Measurements from ENCODE around the gene MYB.

MYB gene

GRCh38 chr6:135176058-135176457 is 5.0 kb upstream of the MYB start:
- Mint-ChIP-seq H3K27ac (no peak overlapping the region), H3K27me3 (no peaks in the 10 kb centered on the region), H3K4me1 (peaks cover 56% of the 10 kb centered on the region), H3K4me3 (no peak overlapping the region), H3K9me3 (no peaks in the 10 kb centered on the region)
- DNase-seq (no peak), ATAC-seq (no peak)

DNA sequence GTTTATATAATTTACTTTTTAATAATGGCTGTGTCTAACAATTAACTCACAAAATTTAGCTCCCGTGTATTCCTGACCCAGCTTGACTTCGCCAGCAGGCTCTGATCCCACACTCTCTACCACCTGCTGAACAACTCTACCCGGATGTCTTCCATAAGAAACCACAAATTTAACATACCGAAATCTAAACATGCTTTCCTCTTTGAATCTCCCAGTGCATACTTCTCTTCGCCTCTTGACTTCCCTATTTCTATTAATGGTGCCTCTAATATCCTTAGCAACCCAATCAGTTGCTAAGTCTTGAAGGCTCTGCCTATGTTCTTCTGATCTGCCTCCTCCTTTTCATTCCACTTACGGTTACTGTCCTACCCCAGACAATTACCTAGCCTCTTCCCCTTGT is 4.6 kb upstream of the MYB start:
- no peak for ATAC-seq
- H3K27me3 Mint-ChIP-seq, result no peaks in the 10 kb centered on the region
- no peaks in the 10 kb centered on the region for H3K9me3 Mint-ChIP-seq
- DNase-seq, result no peak
- peaks cover 53% of the 10 kb centered on the region for H3K4me1 Mint-ChIP-seq
- no peak overlapping the region for H3K27ac Mint-ChIP-seq
- peak overlapping the region in 1 of 2 donors; percentile 2 for H3K4me3 Mint-ChIP-seq

GRCh38 chr6:135179372-135179771 is 1.7 kb upstream of the MYB start:
- no peak for ATAC-seq
- H3K4me1 Mint-ChIP-seq, result peaks cover 41% of the 10 kb centered on the region
- peak overlapping the region in 1 of 2 donors; percentile 98 for H3K27ac Mint-ChIP-seq
- H3K27me3 Mint-ChIP-seq, result no peaks in the 10 kb centered on the region
- H3K9me3 Mint-ChIP-seq, result no peaks in the 10 kb centered on the region
- DNase-seq, result no peak
- peak overlapping the region in 1 of 2 donors; percentile 77 for H3K4me3 Mint-ChIP-seq

DNA sequence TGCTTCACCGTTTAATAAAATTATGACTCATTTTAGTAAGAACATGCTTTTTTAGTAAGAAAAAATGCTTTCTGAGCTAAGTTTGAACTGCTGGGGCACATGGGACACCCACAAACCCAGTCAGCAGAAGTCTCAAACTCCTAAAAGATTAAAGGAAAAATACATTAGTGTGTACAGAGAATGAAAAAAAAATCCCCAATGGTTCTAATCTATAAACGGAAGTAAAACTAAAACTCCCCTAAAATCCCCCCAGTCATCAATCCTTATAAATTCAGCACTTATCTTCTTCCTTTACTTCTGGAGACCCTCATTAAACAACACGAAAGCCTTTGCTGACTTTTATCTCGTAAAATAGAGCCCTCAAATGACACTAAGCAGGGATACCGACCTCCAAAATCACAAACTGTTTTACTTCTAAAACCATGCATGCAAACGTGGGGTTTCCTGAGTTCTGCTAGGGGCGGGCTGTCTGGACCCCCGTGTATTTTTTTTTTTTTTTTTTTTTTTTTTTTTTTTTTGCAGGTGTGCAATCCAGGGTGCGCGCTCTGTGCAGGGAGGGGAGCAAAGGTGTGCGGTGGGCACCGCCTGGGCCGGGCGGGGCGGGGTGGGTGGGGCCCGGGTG is 1.1 kb upstream of the MYB start:
- peak in 1 of 2 donors; percentile 48 for DNase-seq
- H3K27me3 Mint-ChIP-seq, result no peaks in the 10 kb centered on the region
- H3K27ac Mint-ChIP-seq, result peak overlapping the region; percentile 95 to 98

DNA sequence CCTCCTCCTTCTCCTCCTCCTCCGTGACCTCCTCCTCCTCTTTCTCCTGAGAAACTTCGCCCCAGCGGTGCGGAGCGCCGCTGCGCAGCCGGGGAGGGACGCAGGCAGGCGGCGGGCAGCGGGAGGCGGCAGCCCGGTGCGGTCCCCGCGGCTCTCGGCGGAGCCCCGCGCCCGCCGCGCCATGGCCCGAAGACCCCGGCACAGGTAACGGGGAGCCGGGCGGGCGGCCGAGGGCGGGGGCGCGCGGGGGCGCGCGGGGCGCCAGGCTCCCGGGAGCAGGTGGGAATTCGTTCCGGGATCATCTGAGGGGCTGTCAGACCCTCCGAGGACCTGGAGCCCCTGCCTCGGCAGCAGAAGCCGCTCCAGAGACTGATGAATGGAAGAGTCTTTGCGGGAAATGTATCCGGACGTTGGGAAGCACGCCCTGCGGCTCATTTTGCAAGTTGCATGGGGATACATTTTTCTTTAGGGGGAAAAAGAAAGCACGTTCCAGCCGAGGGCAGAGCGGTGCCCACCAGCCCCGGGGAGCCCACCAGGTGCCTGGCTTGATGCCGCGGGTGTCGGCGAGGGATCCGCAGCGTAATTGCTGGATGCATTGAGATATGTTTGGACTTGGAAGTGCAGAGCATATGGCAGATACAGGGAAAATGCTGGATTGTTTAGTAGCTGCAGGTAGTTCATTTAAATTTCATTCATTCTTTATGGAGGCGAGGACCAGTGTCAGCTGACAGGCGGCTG is 394 bp downstream of the MYB start:
- peaks cover 47% of the 10 kb centered on the region for H3K4me1 Mint-ChIP-seq
- ATAC-seq (no peak), DNase-seq (peak; percentile 32 to 40)
- no peaks in the 10 kb centered on the region for H3K9me3 Mint-ChIP-seq
- H3K27ac Mint-ChIP-seq, result peak overlapping the region; percentile 96 to 98
- peak overlapping the region; percentile 96 to 98 for H3K4me3 Mint-ChIP-seq
- no peaks in the 10 kb centered on the region for H3K27me3 Mint-ChIP-seq

More for the DNA sequence above, 1.1 kb upstream of the MYB start:
- ATAC-seq, result peak; percentile 4
- Mint-ChIP-seq H3K9me3 (no peaks in the 10 kb centered on the region), H3K4me3 (peak overlapping the region; percentile 77 to 89), H3K4me1 (peaks cover 41% of the 10 kb centered on the region)

DNA sequence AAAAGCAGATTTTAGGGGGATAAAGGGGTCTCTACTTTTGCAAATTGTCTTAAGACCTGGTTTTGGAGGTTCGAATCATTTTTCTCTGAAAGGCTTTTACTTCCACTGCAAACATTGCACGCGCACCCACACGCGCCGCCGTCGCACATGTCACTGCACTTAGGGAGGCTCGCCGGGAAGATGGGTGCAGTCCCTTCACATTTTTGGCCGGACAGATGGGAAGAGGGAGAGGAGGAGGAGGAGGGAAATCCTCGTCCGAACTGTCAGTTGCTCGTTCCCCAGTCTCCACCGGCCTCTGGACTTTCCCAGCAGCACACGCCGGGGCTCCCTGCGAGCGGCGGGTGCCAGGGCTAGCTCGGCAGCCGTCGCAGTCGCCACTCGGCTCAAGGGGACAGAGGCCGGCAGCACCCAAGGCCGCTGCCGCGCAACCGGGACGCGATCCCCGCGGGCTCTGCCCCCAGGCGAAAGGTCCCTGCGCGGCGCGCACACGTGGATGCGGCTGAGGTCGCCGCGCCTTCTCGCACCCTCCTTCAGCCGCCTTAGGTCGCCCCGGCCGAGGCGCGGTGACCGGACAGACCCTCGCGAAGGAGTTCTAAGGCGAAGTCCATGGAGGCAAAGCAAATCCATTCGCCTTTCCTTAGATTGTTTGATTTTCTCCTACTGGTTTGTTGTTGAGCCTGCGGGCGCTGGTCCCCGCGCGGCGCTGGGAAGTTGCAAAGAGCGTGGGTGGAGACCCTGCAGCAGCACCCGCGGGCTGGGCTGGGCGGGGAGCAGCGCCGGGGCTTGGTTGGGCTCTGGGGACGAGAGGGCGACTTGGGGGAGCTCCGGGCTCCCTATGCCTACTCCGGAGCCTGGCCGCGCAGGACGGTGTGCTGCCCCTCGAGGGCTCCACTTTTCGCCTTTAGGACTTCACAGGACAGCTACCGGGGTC is 1.2 kb downstream of the MYB start:
- Mint-ChIP-seq H3K9me3 (no peaks in the 10 kb centered on the region), H3K4me1 (peaks cover 39% of the 10 kb centered on the region), H3K27ac (peak overlapping the region; percentile 96 to 98), H3K27me3 (no peaks in the 10 kb centered on the region), H3K4me3 (peak overlapping the region; percentile 96 to 98)
- DNase-seq (peak; percentile 62), ATAC-seq (peak; percentile 21)

DNA sequence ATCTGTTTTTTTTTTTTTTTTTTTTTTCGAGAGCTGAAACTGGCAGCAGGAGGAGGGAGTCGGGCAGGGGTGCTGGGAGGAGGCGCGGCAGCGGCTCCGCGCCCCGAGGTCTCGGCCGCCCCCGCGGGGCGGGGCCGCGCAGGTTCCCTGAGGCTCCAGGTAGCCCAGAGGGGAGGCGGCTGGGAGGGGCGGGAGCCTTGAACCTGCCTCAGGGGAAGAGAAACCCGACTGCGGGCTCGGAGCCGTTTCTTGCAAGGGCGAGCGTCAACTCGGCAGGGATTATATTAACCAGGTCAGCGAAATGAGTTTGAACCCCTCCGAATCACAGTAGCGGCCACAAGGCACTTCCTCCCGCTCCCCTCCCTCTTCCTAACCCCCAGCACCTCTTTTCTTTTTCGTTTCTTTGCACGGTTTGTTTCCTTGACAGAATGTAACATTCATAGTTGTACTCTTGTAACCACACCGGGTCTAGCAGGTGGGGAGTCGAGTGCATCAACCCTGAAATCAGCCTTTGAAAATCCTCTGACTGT is 2.0 kb downstream of the MYB start:
- peak; percentile 75 for ATAC-seq
- Mint-ChIP-seq H3K4me3 (peak overlapping the region; percentile 96 to 98), H3K27ac (peak overlapping the region; percentile 96 to 98), H3K27me3 (no peaks in the 10 kb centered on the region), H3K9me3 (no peaks in the 10 kb centered on the region), H3K4me1 (peaks cover 32% of the 10 kb centered on the region)
- DNase-seq, result peak; percentile 80 to 94

- DNase-seq, result peak; percentile 81 to 89
- peak overlapping the region; percentile 72 to 96 for H3K27ac Mint-ChIP-seq
- no peaks in the 10 kb centered on the region for H3K27me3 Mint-ChIP-seq
- H3K9me3 Mint-ChIP-seq, result no peaks in the 10 kb centered on the region
- peak overlapping the region; percentile 96 to 98 for H3K4me3 Mint-ChIP-seq
- peak; percentile 58 for ATAC-seq
- H3K4me1 Mint-ChIP-seq, result peaks cover 31% of the 10 kb centered on the region
Measured at GRCh38 chr6:135183532-135184440, 2.7 kb downstream of the MYB start.

- Mint-ChIP-seq H3K9me3 (no peaks in the 10 kb centered on the region), H3K4me3 (peak overlapping the region in 1 of 2 donors; percentile 53), H3K4me1 (peaks cover 23% of the 10 kb centered on the region), H3K27ac (no peak overlapping the region), H3K27me3 (no peaks in the 10 kb centered on the region)
- DNase-seq, result no peak
- no peak for ATAC-seq
Measured at GRCh38 chr6:135185483-135185882, 4.4 kb downstream of the MYB start.

DNA sequence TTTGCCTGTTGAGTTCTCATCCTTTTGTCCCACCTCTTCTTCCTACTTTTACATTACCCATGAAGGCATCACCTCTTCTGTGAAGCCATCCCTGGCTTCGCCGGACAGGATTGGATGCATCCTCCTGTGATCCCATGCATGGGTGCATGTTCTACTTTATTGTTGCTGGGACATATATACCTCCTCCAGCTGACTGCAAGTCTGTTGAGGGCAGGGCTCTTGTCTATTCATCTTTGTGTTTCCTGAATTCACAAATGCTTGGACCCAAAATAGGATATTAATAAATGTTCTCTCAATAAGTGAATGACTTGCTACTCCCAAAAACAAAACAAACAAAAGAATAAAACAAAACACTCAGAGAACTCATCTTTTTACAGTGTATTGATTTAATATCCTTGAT is 5.1 kb downstream of the MYB start:
- DNase-seq (no peak), ATAC-seq (no peak)
- Mint-ChIP-seq H3K4me1 (peaks cover 23% of the 10 kb centered on the region), H3K9me3 (no peaks in the 10 kb centered on the region), H3K27ac (no peak overlapping the region), H3K27me3 (no peaks in the 10 kb centered on the region), H3K4me3 (peak overlapping the region; percentile 12 to 17)

GRCh38 chr6:135187372-135187771 is 6.3 kb downstream of the MYB start:
- H3K9me3 Mint-ChIP-seq, result no peaks in the 10 kb centered on the region
- no peak overlapping the region for H3K27ac Mint-ChIP-seq
- no peaks in the 10 kb centered on the region for H3K27me3 Mint-ChIP-seq
- DNase-seq (no peak), ATAC-seq (no peak)
- peaks cover 32% of the 10 kb centered on the region for H3K4me1 Mint-ChIP-seq
- no peak overlapping the region for H3K4me3 Mint-ChIP-seq

GRCh38 chr6:135188718-135189117 is 7.6 kb downstream of the MYB start:
- Mint-ChIP-seq H3K4me1 (peaks cover 41% of the 10 kb centered on the region), H3K4me3 (no peak overlapping the region), H3K27ac (peak overlapping the region in 1 of 2 donors; percentile 49), H3K27me3 (no peaks in the 10 kb centered on the region), H3K9me3 (no peaks in the 10 kb centered on the region)
- DNase-seq (no peak), ATAC-seq (no peak)

GRCh38 chr6:135189344-135189743 is 8.2 kb downstream of the MYB start:
- H3K27ac Mint-ChIP-seq, result no peak overlapping the region

DNA sequence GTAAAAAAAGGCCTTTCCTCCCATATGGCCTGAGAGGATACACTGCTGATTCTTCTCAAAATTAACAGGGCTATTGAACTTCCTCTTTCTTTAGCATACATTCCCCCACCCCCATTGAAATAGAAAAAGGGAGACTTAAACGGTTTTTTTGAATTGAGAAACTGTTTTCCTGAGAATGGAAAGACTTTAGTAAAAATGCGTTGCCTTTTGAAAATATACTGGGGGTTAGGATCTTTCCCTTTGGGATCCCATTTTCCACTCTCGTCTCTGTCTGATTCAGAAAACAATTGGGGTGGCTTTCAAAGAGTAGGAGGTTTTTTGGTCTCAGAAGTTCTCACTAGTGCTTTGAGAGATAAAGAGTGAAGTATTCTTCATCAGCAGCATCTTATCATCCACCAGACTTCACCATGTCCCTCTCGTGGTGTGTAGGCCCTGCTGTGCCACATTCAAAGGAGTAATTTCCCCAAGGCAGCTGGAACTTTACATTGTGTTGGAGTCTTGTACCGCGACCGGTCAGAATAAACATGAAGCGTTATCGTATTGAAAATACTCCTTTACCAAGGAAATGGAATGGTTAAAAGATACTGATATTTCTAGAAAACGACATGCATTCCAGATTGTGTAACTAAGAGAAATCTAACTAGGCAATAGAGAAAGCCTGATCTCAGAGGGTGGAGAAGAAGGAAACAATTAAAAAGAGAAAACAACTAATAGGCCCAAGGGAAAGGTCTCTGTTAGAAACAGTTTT is 10.6 kb downstream of the MYB start:
- Mint-ChIP-seq H3K4me3 (no peak overlapping the region), H3K27ac (no peak overlapping the region), H3K9me3 (no peaks in the 10 kb centered on the region), H3K4me1 (peaks cover 52% of the 10 kb centered on the region), H3K27me3 (no peaks in the 10 kb centered on the region)
- no peak for DNase-seq
- ATAC-seq, result no peak

More at GRCh38 chr6:135189344-135189743, 8.2 kb downstream of the MYB start:
- DNase-seq, result no peak
- Mint-ChIP-seq H3K27me3 (no peaks in the 10 kb centered on the region), H3K4me1 (peaks cover 48% of the 10 kb centered on the region), H3K4me3 (no peak overlapping the region), H3K9me3 (no peaks in the 10 kb centered on the region)
- no peak for ATAC-seq
